ENCODE data around the gene MAPK10. TPM values are rescaled to one million over a fixed set of nuclear protein-coding genes. Genes with fewer than 3 reads are reported as not detected.

The MAPK10 gene
- polyA plus RNA-seq, 1 donor (not counting 4 experiments of a cell fraction or from before 2014, with no cell fraction given) = 8.2 TPM

DNA sequence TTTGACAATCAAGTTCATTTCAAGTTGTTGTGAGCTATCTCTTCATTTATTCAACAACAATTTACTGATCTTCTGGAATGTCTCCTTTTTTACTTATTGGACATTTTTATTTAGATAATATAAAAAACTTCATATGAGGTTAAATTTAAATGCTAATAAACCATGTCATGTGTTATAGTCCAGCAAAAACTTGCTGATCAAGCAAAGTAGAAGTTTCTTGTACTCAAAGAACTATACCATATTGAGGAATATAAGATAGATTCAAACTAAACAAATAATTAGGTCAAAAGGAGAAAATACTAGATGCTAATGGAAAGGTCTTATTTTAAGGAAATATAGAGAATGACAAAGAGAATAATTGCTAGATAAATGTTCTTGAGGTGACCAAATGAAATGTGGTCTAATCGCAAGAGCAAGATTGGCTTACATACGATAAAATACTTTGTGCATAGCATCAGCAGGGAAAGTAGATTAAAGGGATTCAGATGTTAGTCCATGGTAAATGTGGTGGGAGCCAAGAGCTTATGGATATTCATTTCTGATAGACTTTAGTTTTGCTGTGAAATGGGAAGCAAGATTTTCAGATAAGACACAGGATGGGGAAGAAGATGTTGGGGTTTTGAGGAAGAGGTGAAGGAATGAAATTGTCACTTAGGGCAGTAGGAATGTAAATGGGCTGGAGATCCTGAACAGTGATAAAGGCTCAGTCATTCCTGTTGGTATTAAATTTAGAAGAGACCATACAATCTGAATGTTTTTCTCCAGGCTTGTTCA lies 229.5 kb downstream of the MAPK10 start:
- H3K4me1 ChIP-seq (ENCODE audit: control insufficient read depth, extremely low read depth, insufficient read depth, low read length) = no peaks in the 10 kb centered on the region
- H3K4me2 ChIP-seq (ENCODE audit: control insufficient read depth, extremely low read depth, insufficient read depth, low read depth, low read length) = no peak overlapping the region
- no peak for FAIRE-seq
- no peak for DNase-seq (ENCODE audit: low read depth, low spot score)
- no peak overlapping the region for H3K9ac ChIP-seq (ENCODE audit: control insufficient read depth, extremely low read depth, insufficient read depth, low read length)
- no peak overlapping the region for H3K27ac ChIP-seq (ENCODE audit: control insufficient read depth, insufficient read depth, low read length)
- dilution Hi-C loops (cut with MboI; ENCODE audit: extremely low pct_ligation_motif_present, low sequenced_read_pairs) = no loop called here
- no peak overlapping the region for H3K4me3 ChIP-seq (ENCODE audit: control insufficient read depth in 2 of 3, extremely low read depth in 1 of 3, insufficient read depth in 2 of 3, low read depth in 1 of 3, low read length in 3 of 3)
- no peak for TF ChIP-seq EZH2 (IDR thresholded peaks at IDR 0.05; ENCODE audit: low read length)
- TF ChIP-seq, protein P1, sequence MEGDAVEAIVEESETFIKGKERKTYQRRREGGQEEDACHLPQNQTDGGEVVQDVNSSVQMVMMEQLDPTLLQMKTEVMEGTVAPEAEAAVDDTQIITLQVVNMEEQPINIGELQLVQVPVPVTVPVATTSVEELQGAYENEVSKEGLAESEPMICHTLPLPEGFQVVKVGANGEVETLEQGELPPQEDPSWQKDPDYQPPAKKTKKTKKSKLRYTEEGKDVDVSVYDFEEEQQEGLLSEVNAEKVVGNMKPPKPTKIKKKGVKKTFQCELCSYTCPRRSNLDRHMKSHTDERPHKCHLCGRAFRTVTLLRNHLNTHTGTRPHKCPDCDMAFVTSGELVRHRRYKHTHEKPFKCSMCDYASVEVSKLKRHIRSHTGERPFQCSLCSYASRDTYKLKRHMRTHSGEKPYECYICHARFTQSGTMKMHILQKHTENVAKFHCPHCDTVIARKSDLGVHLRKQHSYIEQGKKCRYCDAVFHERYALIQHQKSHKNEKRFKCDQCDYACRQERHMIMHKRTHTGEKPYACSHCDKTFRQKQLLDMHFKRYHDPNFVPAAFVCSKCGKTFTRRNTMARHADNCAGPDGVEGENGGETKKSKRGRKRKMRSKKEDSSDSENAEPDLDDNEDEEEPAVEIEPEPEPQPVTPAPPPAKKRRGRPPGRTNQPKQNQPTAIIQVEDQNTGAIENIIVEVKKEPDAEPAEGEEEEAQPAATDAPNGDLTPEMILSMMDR (optimal IDR thresholded peaks at IDR 0.05 in 1 of 3, IDR thresholded peaks at IDR 0.05 in 1 of 3, conservative IDR thresholded peaks at IDR 0.05 in 1 of 3; ENCODE audit: extremely low read depth in 1 of 3, insufficient read depth in 2 of 3, low read length in 3 of 3) = no peak
- no peak overlapping the region for H2AFZ ChIP-seq (ENCODE audit: control insufficient read depth, low read length)
- H3K36me3 ChIP-seq (ENCODE audit: control insufficient read depth in 2 of 2, extremely low read depth in 1 of 2, insufficient read depth in 2 of 2, low read length in 2 of 2) = no peaks in the 10 kb centered on the region
- no peaks in the 10 kb centered on the region for H4K20me1 ChIP-seq (ENCODE audit: control insufficient read depth, extremely low read depth, insufficient read depth, low read length)
- no peaks in the 10 kb centered on the region for H3K9me1 ChIP-seq (ENCODE audit: control insufficient read depth, extremely low read depth, insufficient read depth, low read length)
- no peaks in the 10 kb centered on the region for H3K27me3 ChIP-seq (ENCODE audit: control insufficient read depth, extremely low read depth, insufficient read depth, low read length)
- no peaks in the 10 kb centered on the region for H3K79me2 ChIP-seq (ENCODE audit: control insufficient read depth, insufficient read depth, low read length)
- H3K9me3 ChIP-seq (ENCODE audit: control insufficient read depth, low read depth, low read length) = no peaks in the 10 kb centered on the region

DNA sequence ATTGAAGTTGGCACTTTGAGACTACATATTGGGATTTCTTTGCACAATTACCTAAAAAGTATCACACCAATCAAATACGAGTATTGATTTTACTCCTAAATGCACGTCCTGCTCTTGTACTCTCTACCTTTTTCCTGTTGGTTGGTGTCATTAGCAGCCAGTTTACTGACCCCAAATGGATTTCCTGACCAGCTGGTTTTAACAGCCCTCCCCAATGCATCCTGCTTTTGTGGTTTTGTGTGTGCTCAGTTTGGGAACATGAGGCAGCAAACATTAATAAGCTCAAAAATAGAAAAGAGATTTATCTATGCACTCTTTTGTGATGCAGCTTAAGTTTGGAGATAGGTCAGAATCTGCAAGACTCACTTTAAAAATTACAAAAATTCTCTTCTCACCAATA lies 230.3 kb downstream of the MAPK10 start:
- H4K20me1 ChIP-seq (ENCODE audit: control insufficient read depth, extremely low read depth, insufficient read depth, low read length) = no peaks in the 10 kb centered on the region
- H3K27me3 ChIP-seq (ENCODE audit: control insufficient read depth, extremely low read depth, insufficient read depth, low read length) = no peaks in the 10 kb centered on the region
- no peak overlapping the region for H3K4me3 ChIP-seq (ENCODE audit: control insufficient read depth in 2 of 3, extremely low read depth in 1 of 3, insufficient read depth in 2 of 3, low read depth in 1 of 3, low read length in 3 of 3)
- dilution Hi-C loops (cut with MboI; ENCODE audit: extremely low pct_ligation_motif_present, low sequenced_read_pairs) = no loop called here
- H3K9me1 ChIP-seq (ENCODE audit: control insufficient read depth, extremely low read depth, insufficient read depth, low read length) = no peaks in the 10 kb centered on the region
- H3K4me2 ChIP-seq (ENCODE audit: control insufficient read depth, extremely low read depth, insufficient read depth, low read depth, low read length) = no peak overlapping the region
- no peaks in the 10 kb centered on the region for H3K36me3 ChIP-seq (ENCODE audit: control insufficient read depth in 2 of 2, extremely low read depth in 1 of 2, insufficient read depth in 2 of 2, low read length in 2 of 2)
- no peaks in the 10 kb centered on the region for H3K79me2 ChIP-seq (ENCODE audit: control insufficient read depth, insufficient read depth, low read length)
- H3K9me3 ChIP-seq (ENCODE audit: control insufficient read depth, low read depth, low read length) = no peaks in the 10 kb centered on the region
- no peak for FAIRE-seq
- no peaks in the 10 kb centered on the region for H3K4me1 ChIP-seq (ENCODE audit: control insufficient read depth, extremely low read depth, insufficient read depth, low read length)
- H3K9ac ChIP-seq (ENCODE audit: control insufficient read depth, extremely low read depth, insufficient read depth, low read length) = no peak overlapping the region
- no peak for DNase-seq (ENCODE audit: low read depth, low spot score)
- no peak overlapping the region for H2AFZ ChIP-seq (ENCODE audit: control insufficient read depth, low read length)
- no peak overlapping the region for H3K27ac ChIP-seq (ENCODE audit: control insufficient read depth, insufficient read depth, low read length)
- TF ChIP-seq, protein P1 (optimal IDR thresholded peaks at IDR 0.05 in 1 of 3, IDR thresholded peaks at IDR 0.05 in 1 of 3, conservative IDR thresholded peaks at IDR 0.05 in 1 of 3; ENCODE audit: extremely low read depth in 1 of 3, insufficient read depth in 2 of 3, low read length in 3 of 3) = no peak
- no peak for TF ChIP-seq EZH2 (IDR thresholded peaks at IDR 0.05; ENCODE audit: low read length)

Data from keratinocyte (primary cell).